Memory B cell (primary cell): ENCODE measurements around the gene SEC14L6.

ENCODE experiments used
- ATAC-seq: fragments of 150-1000 bp; cut with Tn5 transposase; 2 replicates; pipeline ENCODE4 v1.10.0; 2021; ENCODE audit warnings: low read depth, mild to moderate bottlenecking, moderate library complexity
- DNase-seq, 2 donors: peaks; one replicate each; pipeline ENCODE4 v3.0.0; 2022; ENCODE audit warnings: low spot score in 2 of 2
- H3K27ac Mint-ChIP-seq: one replicate; pipeline ENCODE4 v1.8.0; 2022; ENCODE audit warnings: mild to moderate bottlenecking, moderate library complexity, mixed read lengths
- H3K27me3 Mint-ChIP-seq: one replicate; pipeline ENCODE4 v1.8.0; 2022; ENCODE audit warnings: mixed read lengths
- H3K36me3 Mint-ChIP-seq: one replicate; pipeline ENCODE4 v1.8.0; 2022; ENCODE audit warnings: mild to moderate bottlenecking, mixed read lengths
- H3K4me1 Mint-ChIP-seq: one replicate; pipeline ENCODE4 v1.8.0; 2022; ENCODE audit warnings: mixed read lengths
- H3K4me3 Mint-ChIP-seq: one replicate; pipeline ENCODE4 v1.8.0; 2022; ENCODE audit warnings: mild to moderate bottlenecking, moderate library complexity, mixed read lengths
- H3K9me3 Mint-ChIP-seq: one replicate; pipeline ENCODE4 v1.8.0; 2022; ENCODE audit warnings: mixed read lengths

Gene SEC14L6

DNA sequence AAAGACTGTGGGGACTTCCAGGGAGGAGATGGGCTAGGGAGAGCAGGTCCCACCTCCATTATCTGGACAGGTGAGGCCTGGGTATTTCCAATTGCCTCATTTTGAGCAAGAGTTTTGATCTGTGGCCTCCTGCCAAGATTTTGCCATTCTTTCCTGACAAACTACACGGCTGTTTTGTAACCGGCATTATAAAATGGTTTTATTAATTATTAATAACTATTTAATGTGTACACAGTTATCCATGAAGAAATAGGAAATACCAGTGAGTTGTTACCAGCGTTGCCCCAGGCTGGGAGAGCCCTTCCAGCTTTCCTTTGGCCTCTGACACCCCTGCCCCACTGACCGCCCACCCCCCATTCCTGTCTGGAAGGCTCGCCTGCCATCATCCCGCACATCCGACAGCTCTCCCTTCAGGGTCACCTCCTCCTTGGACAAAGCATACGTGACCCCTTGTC is 59.9 kb downstream of the SEC14L6 start:
- Mint-ChIP-seq H3K27me3 (peaks cover 13% of the 10 kb centered on the region), H3K9me3 (no peaks in the 10 kb centered on the region), H3K4me3 (no peak overlapping the region), H3K27ac (no peak overlapping the region), H3K36me3 (no peaks in the 10 kb centered on the region), H3K4me1 (no peaks in the 10 kb centered on the region)
- DNase-seq: no peak
- ATAC-seq: no peak

- H3K27ac Mint-ChIP-seq: no peak overlapping the region
- H3K27me3 Mint-ChIP-seq: peaks cover 16% of the 10 kb centered on the region
- H3K36me3 Mint-ChIP-seq: no peaks in the 10 kb centered on the region
- no peak overlapping the region for H3K4me3 Mint-ChIP-seq
- ATAC-seq (no peak), DNase-seq (no peak)
- no peaks in the 10 kb centered on the region for H3K9me3 Mint-ChIP-seq
- no peaks in the 10 kb centered on the region for H3K4me1 Mint-ChIP-seq
These were observed 60.4 kb downstream of the SEC14L6 start for GRCh38 chr22:30486118-30486517.

DNA sequence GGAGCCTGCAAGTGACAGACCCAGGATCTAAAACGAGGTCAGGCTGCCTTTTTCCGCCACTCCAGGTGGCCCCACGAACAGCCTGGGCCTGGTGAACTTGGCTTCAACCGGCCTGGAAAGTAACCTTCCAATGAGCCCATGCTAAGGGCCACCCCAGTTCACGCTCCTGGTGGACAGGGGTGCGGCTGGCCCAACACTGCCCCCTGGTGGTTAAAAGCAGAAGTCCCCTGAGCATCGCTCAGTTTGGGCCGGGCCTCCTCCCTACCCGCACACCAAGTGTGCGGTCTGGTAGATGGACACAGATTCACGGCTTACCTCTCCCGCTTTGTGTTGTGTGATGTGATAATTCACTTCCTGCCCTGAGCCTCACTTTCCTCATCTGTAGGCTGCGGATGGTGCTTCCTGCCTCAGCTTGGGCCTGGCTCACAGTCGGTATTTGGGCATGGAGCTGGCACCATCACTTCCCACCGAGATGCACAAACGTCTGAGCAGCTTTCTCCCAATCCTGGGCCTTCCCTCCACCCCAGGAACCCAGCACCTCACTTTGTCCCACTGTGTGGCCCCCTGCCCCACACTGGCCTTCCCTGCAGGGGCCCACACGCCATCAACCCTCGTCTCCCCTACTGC is 61.1 kb downstream of the SEC14L6 start:
- no peak overlapping the region for H3K4me3 Mint-ChIP-seq
- no peaks in the 10 kb centered on the region for H3K36me3 Mint-ChIP-seq
- peak; percentile 81 to 82 for DNase-seq
- no peak overlapping the region for H3K27ac Mint-ChIP-seq
- H3K9me3 Mint-ChIP-seq: no peaks in the 10 kb centered on the region
- H3K27me3 Mint-ChIP-seq: peaks cover 12% of the 10 kb centered on the region
- no peaks in the 10 kb centered on the region for H3K4me1 Mint-ChIP-seq
- ATAC-seq: peak; percentile 98

GRCh38 chr22:30483169-30483568 is 63.4 kb downstream of the SEC14L6 start:
- ATAC-seq (no peak), DNase-seq (no peak)
- H3K27ac Mint-ChIP-seq: no peak overlapping the region
- no peaks in the 10 kb centered on the region for H3K9me3 Mint-ChIP-seq
- H3K36me3 Mint-ChIP-seq: no peaks in the 10 kb centered on the region
- no peaks in the 10 kb centered on the region for H3K4me1 Mint-ChIP-seq
- no peak overlapping the region for H3K4me3 Mint-ChIP-seq
- H3K27me3 Mint-ChIP-seq: peaks cover 10% of the 10 kb centered on the region

- Mint-ChIP-seq H3K36me3 (no peaks in the 10 kb centered on the region), H3K4me3 (no peak overlapping the region), H3K9me3 (no peaks in the 10 kb centered on the region), H3K4me1 (no peaks in the 10 kb centered on the region), H3K27ac (no peak overlapping the region), H3K27me3 (peaks cover 14% of the 10 kb centered on the region)
- DNase-seq: no peak
- ATAC-seq: no peak
These were observed 64.8 kb downstream of the SEC14L6 start for GRCh38 chr22:30481711-30482110.

GRCh38 chr22:30479981-30480380 is 66.6 kb downstream of the SEC14L6 start:
- Mint-ChIP-seq H3K27ac (no peak overlapping the region), H3K4me1 (no peaks in the 10 kb centered on the region), H3K36me3 (no peaks in the 10 kb centered on the region), H3K27me3 (peaks cover 17% of the 10 kb centered on the region), H3K4me3 (no peak overlapping the region), H3K9me3 (no peaks in the 10 kb centered on the region)
- DNase-seq (no peak), ATAC-seq (no peak)

GRCh38 chr22:30474683-30475424 is 71.7 kb downstream of the SEC14L6 start:
- peak; percentile 48 for ATAC-seq
- H3K27ac Mint-ChIP-seq: no peak overlapping the region
- no peak for DNase-seq
- no peak overlapping the region for H3K4me3 Mint-ChIP-seq
- H3K4me1 Mint-ChIP-seq: no peaks in the 10 kb centered on the region
- H3K27me3 Mint-ChIP-seq: peaks cover 22% of the 10 kb centered on the region
- no peaks in the 10 kb centered on the region for H3K9me3 Mint-ChIP-seq
- H3K36me3 Mint-ChIP-seq: no peaks in the 10 kb centered on the region

GRCh38 chr22:30474121-30474520 is 72.4 kb downstream of the SEC14L6 start:
- Mint-ChIP-seq H3K9me3 (no peaks in the 10 kb centered on the region), H3K27ac (no peak overlapping the region), H3K4me1 (no peaks in the 10 kb centered on the region), H3K36me3 (no peaks in the 10 kb centered on the region), H3K27me3 (peaks cover 22% of the 10 kb centered on the region), H3K4me3 (no peak overlapping the region)
- ATAC-seq (no peak), DNase-seq (no peak)

DNA sequence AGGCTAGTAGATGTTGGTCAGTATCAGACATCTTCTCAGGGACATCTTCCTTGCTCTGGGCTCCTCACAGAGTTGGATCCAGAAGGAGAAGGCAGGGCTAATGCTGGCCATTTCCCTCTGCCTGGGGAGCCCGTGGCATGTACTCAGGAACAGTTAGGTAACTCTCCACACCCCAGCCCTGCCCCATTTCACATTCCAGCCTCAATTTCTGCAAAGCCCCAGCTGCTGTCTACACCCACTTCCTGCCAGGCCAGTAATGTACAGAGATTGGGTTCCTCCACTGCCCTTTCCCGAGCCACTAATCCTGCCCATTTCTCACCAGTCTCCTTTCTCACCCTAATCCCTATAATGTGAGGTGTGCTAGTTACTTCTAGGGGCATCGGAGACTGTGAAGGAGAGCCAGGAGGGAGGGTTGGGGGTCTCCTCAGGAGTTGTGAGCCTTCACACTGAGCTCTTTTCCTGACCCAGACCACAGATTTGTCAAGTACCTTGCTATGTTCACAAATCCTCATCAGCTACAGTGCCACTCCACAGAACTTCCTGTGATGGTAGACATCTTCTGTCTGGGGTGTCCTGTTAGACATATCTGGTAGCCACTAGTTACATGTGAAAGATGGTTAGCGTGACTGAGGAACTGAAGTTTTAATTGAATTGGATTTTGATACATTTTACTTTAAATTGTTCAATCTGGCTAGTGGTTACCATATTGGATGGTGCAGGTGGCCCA is 73.4 kb downstream of the SEC14L6 start:
- Mint-ChIP-seq H3K4me3 (no peak overlapping the region), H3K27ac (no peak overlapping the region), H3K36me3 (no peaks in the 10 kb centered on the region), H3K9me3 (no peaks in the 10 kb centered on the region), H3K4me1 (no peaks in the 10 kb centered on the region), H3K27me3 (peaks cover 24% of the 10 kb centered on the region)
- no peak for DNase-seq
- no peak for ATAC-seq
